SK-N-SH (cell line): ENCODE results near the gene RFTN1. TPM values are rescaled to one million over a fixed set of nuclear protein-coding genes. Genes with fewer than 3 reads are reported as not detected.

Source experiments
- CTCF ChIA-PET: fragments of 300-600, 350-600 bp; formaldehyde crosslinking; extraction: SDS; loops from one replicate; lab custom pipeline; 2021; lab: Yijun Ruan, JAX
- POLR2A ChIA-PET: fragments of 350-600 bp; sonication (Branson Sonifier 250); formaldehyde crosslinking; extraction: SDS; loops from one replicate; lab custom pipeline; 2020; ENCODE audit warnings: antibody characterized with exemption, inconsistent platforms; lab: Yijun Ruan, JAX
- DNase-seq: peaks from one replicate; pipeline ENCODE4 v3.0.0; 2012
- H2AFZ ChIP-seq: fragments of 200-600 bp; sonication (generic); 2 replicates; pipeline ENCODE4 v1.8.1; 2016; ENCODE audit warnings: antibody characterized with exemption, mild to moderate bottlenecking, low read depth
- H3F3A ChIP-seq: fragments of 200-600 bp; sonication (generic); replicated peaks from 2 replicates; pipeline ENCODE3; 2016; ENCODE audit warnings: antibody characterized with exemption, mild to moderate bottlenecking; ENCODE audit not compliant: insufficient read depth
- H3K27ac ChIP-seq, 2 experiments: fragments of 200-500 bp in 1 of 2; fragments of 200-600 bp in 1 of 2; sonication (Bioruptor generic) in 1 of 2; sonication (generic), shearing (Covaris generic) in 1 of 2; 2 replicates each; pipeline versions ENCODE4 v1.5.1 to v1.6.1; 2014 to 2016; ENCODE audit warnings: low read depth in 2 of 2, inconsistent platforms in 1 of 2, low read length in 1 of 2, mild to moderate bottlenecking in 1 of 2, mixed read lengths in 1 of 2
- H3K27me3 ChIP-seq: fragments of 200-600 bp; sonication (generic), shearing (Covaris generic); 2 replicates; pipeline ENCODE4 v1.6.1; 2016; ENCODE audit warnings: mixed run types; ENCODE audit not compliant: insufficient read depth
- H3K36me3 ChIP-seq, 2 experiments: fragments of 200-500 bp in 1 of 2; fragments of 200-600 bp in 1 of 2; sonication (Bioruptor generic) in 1 of 2; sonication (generic) in 1 of 2; replicated peaks in 1 of 2; 2 replicates each; pipeline versions ENCODE3 to v1.5.1; 2014 to 2016; ENCODE audit warnings: low read length in 1 of 2, mild to moderate bottlenecking in 1 of 2; ENCODE audit not compliant: insufficient read depth in 2 of 2, control insufficient read depth in 1 of 2
- H3K4me1 ChIP-seq, 2 experiments: fragments of 200-500 bp in 1 of 2; fragments of 200-600 bp in 1 of 2; sonication (Bioruptor generic) in 1 of 2; sonication (generic), shearing (Covaris generic) in 1 of 2; 2 replicates each; pipeline versions ENCODE4 v1.5.1 to v1.6.1; 2014 to 2016; ENCODE audit warnings: low read depth in 1 of 2, low read length in 1 of 2, mixed run types in 1 of 2; ENCODE audit not compliant: insufficient read depth in 2 of 2, control insufficient read depth in 1 of 2
- H3K4me2 ChIP-seq: fragments of 200-600 bp; sonication (generic), shearing (Covaris generic); 2 replicates; pipeline ENCODE4 v1.6.1; 2017; ENCODE audit warnings: mixed run types
- H3K4me3 ChIP-seq, 2 experiments: fragments of 200-500 bp in 1 of 2; fragments of 200-600 bp in 1 of 2; sonication (Bioruptor generic) in 1 of 2; sonication (generic), shearing (Covaris generic) in 1 of 2; 2 replicates each; pipeline versions ENCODE4 v1.5.1 to v1.8.1; 2014 to 2016; ENCODE audit warnings: low read depth in 2 of 2, inconsistent platforms in 1 of 2, low read length in 1 of 2, mild to moderate bottlenecking in 1 of 2, mixed read lengths in 1 of 2, moderate library complexity in 1 of 2
- H3K79me2 ChIP-seq: fragments of 200-600 bp; sonication (generic); 2 replicates; pipeline ENCODE4 v1.8.1; 2017; ENCODE audit warnings: mild to moderate bottlenecking; ENCODE audit not compliant: insufficient read depth
- H3K9ac ChIP-seq: fragments of 200-600 bp; sonication (generic); 2 replicates; pipeline ENCODE4 v1.6.1; 2017; ENCODE audit warnings: mixed run types
- H3K9me2 ChIP-seq: fragments of 200-600 bp; sonication (generic); 2 replicates; pipeline ENCODE4 v1.6.1; 2017; ENCODE audit warnings: mixed run types
- H3K9me3 ChIP-seq: fragments of 200-600 bp; sonication (generic); 2 replicates; pipeline ENCODE4 v1.6.1; 2017; ENCODE audit warnings: mixed run types, mild to moderate bottlenecking, moderate library complexity
- H4K20me1 ChIP-seq: fragments of 200-600 bp; sonication (generic); 2 replicates; pipeline ENCODE4 v1.6.1; 2017; ENCODE audit warnings: mild to moderate bottlenecking, mixed run types; ENCODE audit not compliant: insufficient read depth
- CHD2 ChIP-seq: fragments of 150-350 bp; IDR thresholded peaks from 2 replicates; pipeline ENCODE4 v1.6.1; 2018; ENCODE audit warnings: low read length; ENCODE audit not compliant: partially characterized antibody
- ELF1 ChIP-seq: IDR thresholded peaks from 2 replicates; pipeline ENCODE4 v1.4.0; 2012
- EP300 ChIP-seq, 2 experiments: IDR thresholded peaks; 2 replicates each; pipeline versions ENCODE4 v1.4.0 to v1.6.1; 2012; ENCODE audit warnings: borderline replicate concordance in 1 of 2, low read depth in 1 of 2, low read length in 1 of 2
- FOSL2 ChIP-seq: IDR thresholded peaks from 2 replicates; pipeline ENCODE4 v1.4.0; 2012; ENCODE audit warnings: low read depth, mild to moderate bottlenecking, moderate library complexity, borderline replicate concordance
- GATA2 ChIP-seq: sonication (generic); formaldehyde crosslinking; IDR thresholded peaks from 2 replicates; pipeline ENCODE4 v1.5.0; 2020; ENCODE audit warnings: mild to moderate bottlenecking, missing genetic modification reagents
- MEF2A ChIP-seq: IDR thresholded peaks from 2 replicates; pipeline ENCODE4 v1.4.0; 2012; ENCODE audit warnings: low read depth, borderline replicate concordance
- MXI1 ChIP-seq: IDR thresholded peaks from 2 replicates; pipeline ENCODE4 v1.6.1; 2012; ENCODE audit warnings: mild to moderate bottlenecking, low read depth, low read length, improper control_type of control experiment
- NFIC ChIP-seq: IDR thresholded peaks from 2 replicates; pipeline ENCODE4 v1.4.0; 2012; ENCODE audit warnings: borderline replicate concordance
- PBX3 ChIP-seq: IDR thresholded peaks from 2 replicates; pipeline ENCODE4; 2012
- POLR2AphosphoS5 ChIP-seq: IDR thresholded peaks from 2 replicates; pipeline ENCODE4 v1.6.1; 2012; ENCODE audit warnings: low read depth, low read length
- RCOR1 ChIP-seq: fragments of 150-350 bp; IDR thresholded peaks from 2 replicates; pipeline ENCODE4 v1.6.1; 2017; ENCODE audit warnings: antibody characterized with exemption, low read length
- SIN3A ChIP-seq: IDR thresholded peaks from 2 replicates; pipeline ENCODE4 v1.6.1; 2012; ENCODE audit warnings: low read depth, mild to moderate bottlenecking, low read length, moderate library complexity, borderline replicate concordance
- SMC3 ChIP-seq: IDR thresholded peaks from 2 replicates; pipeline ENCODE4 v1.6.1; 2012; ENCODE audit warnings: low read depth, low read length, improper control_type of control experiment
- TEAD4 ChIP-seq: IDR thresholded peaks from 2 replicates; pipeline ENCODE4 v1.4.0; 2012; ENCODE audit warnings: mild to moderate bottlenecking, borderline replicate concordance; ENCODE audit not compliant: insufficient read depth
- USF1 ChIP-seq: IDR thresholded peaks from 2 replicates; pipeline ENCODE4 v1.4.0; 2012; ENCODE audit warnings: low read depth, borderline replicate concordance
- YY1 ChIP-seq: IDR thresholded peaks from 2 replicates; pipeline ENCODE4 v1.4.0; 2012; ENCODE audit warnings: low read depth, mild to moderate bottlenecking
- ZBTB33 ChIP-seq: IDR thresholded peaks from 2 replicates; pipeline ENCODE4 v1.4.0; 2012; ENCODE audit warnings: low read depth, borderline replicate concordance
- WGBS: methylation state at CpG from one replicate; pipeline ENCODE4 v1.1.6; 2017; ENCODE audit warnings: low lambda C conversion rate; 5-methylcytosine and 5-hydroxymethylcytosine counted together
- polyA plus RNA-seq, 3 experiments: library from polyadenylated mRNA; depleted of rRNA; stranded (reverse); fragments of >200 nt; gene quantifications; 2 replicates each; pipeline ENCODE4 v1.2.3, GENCODE V29; 2012
- TF ChIP-seq, protein P1 (sequence below): IDR thresholded peaks from 2 replicates; pipeline ENCODE4 v1.4.0; 2012; ENCODE audit warnings: low read depth
- TF ChIP-seq, protein P2 (sequence below): fragments of 150-350 bp; IDR thresholded peaks from 2 replicates; pipeline ENCODE4 v1.6.1; 2016; ENCODE audit warnings: mild to moderate bottlenecking, low read depth, low read length
- TF ChIP-seq, protein P3 (sequence below): IDR thresholded peaks from 2 replicates; pipeline ENCODE4 v1.6.1; 2012; ENCODE audit warnings: mild to moderate bottlenecking, low read depth, low read length, moderate library complexity

RFTN1 gene
- polyA plus RNA-seq, 1 of the 3 experiments (the other 2 are of a cell fraction): 21.2 TPM

- no peak for TF ChIP-seq EP300 (IDR thresholded peaks at IDR 0.05; ENCODE audit: borderline replicate concordance in 1 of 2, low read depth in 1 of 2, low read length in 1 of 2)
- TF ChIP-seq TEAD4: no peak
- no peak for TF ChIP-seq USF1
- TF ChIP-seq NFIC: no peak
- TF ChIP-seq, protein P1, sequence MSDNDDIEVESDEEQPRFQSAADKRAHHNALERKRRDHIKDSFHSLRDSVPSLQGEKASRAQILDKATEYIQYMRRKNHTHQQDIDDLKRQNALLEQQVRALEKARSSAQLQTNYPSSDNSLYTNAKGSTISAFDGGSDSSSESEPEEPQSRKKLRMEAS: no peak
- no peak for TF ChIP-seq YY1
- no peak for TF ChIP-seq GATA2 (CRISPR knock-in tag)
- no peak for TF ChIP-seq CHD2
- WGBS: 87% methylated on average over 5 of the region's 5 CpGs
- peaks cover 0 to 11% of the 10 kb centered on the region in 2 experiments; a peak in 1 of 4 replicates for H3K4me1 ChIP-seq
- H3K27ac ChIP-seq: no peak overlapping the region; a peak in 1 of 4 replicates
- no peak overlapping the region for H3K4me3 ChIP-seq
- H3K27me3 ChIP-seq: no peaks in the 10 kb centered on the region
- DNase-seq: no peak
- no peak overlapping the region for H3K9ac ChIP-seq
- no peak overlapping the region for H3K4me2 ChIP-seq
- no peaks in the 10 kb centered on the region for H4K20me1 ChIP-seq
- H3K9me2 ChIP-seq: no peaks in the 10 kb centered on the region
- ChIA-PET POLR2A (no interaction called here), CTCF (no interaction called here)
- H3K79me2 ChIP-seq: no peaks in the 10 kb centered on the region
- H3F3A ChIP-seq: peaks cover 3% of the 10 kb centered on the region
- no peak overlapping the region for H2AFZ ChIP-seq
- no peaks in the 10 kb centered on the region for H3K9me3 ChIP-seq
- peaks cover 13 to 17% of the 10 kb centered on the region in 2 experiments for H3K36me3 ChIP-seq
These were observed 136.3 kb downstream of the RFTN1 start for GRCh38 chr3:16377196-16377595.

DNA sequence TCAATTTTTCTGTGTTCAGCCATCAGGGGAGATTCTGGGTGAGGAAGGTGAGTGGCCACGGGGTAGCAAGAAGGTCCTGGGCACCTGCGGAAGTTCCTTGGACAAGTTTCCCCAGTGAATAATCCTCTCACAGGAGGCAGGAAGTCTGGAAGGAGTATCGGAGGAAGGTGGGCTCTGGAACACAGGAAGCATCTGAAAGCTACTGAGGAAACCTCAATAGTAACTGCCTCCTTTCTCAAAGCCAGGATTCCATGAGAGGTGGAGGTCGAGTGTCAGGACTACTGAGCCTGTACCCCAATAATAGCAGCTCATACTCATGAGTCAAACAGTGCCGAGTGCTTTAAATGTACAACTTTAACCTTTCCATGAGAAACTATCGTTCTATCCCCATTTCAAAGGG, 137.6 kb downstream of the RFTN1 start:
- Histone ChIP-seq H3K9me3 (no peaks in the 10 kb centered on the region), H3K9me2 (no peaks in the 10 kb centered on the region), H3K27me3 (no peaks in the 10 kb centered on the region), H3K79me2 (no peaks in the 10 kb centered on the region), H2AFZ (no peak overlapping the region), H3K27ac (no peak overlapping the region; a peak in 1 of 4 replicates), H3F3A (peaks cover under 1% of the 10 kb centered on the region), H3K9ac (no peak overlapping the region), H3K36me3 (peaks cover 13 to 19% of the 10 kb centered on the region in 2 experiments), H4K20me1 (no peaks in the 10 kb centered on the region), H3K4me1 (peaks cover 0 to 11% of the 10 kb centered on the region in 2 experiments; a peak in 1 of 4 replicates), H3K4me3 (no peak overlapping the region), H3K4me2 (no peak overlapping the region)
- 91% methylated on average over 6 of the region's 6 CpGs for WGBS
- POLR2A ChIA-PET: no interaction called here
- DNase-seq: no peak
- CTCF ChIA-PET: interaction anchor here (0.8 kb wide), 1 partner anchor 85 kb away, joined by 4 read pairs; no protein-coding TSS in a partner anchor
- TF ChIP-seq, protein P2, sequence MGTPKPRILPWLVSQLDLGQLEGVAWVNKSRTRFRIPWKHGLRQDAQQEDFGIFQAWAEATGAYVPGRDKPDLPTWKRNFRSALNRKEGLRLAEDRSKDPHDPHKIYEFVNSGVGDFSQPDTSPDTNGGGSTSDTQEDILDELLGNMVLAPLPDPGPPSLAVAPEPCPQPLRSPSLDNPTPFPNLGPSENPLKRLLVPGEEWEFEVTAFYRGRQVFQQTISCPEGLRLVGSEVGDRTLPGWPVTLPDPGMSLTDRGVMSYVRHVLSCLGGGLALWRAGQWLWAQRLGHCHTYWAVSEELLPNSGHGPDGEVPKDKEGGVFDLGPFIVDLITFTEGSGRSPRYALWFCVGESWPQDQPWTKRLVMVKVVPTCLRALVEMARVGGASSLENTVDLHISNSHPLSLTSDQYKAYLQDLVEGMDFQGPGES: no peak
- TF ChIP-seq, protein P3, sequence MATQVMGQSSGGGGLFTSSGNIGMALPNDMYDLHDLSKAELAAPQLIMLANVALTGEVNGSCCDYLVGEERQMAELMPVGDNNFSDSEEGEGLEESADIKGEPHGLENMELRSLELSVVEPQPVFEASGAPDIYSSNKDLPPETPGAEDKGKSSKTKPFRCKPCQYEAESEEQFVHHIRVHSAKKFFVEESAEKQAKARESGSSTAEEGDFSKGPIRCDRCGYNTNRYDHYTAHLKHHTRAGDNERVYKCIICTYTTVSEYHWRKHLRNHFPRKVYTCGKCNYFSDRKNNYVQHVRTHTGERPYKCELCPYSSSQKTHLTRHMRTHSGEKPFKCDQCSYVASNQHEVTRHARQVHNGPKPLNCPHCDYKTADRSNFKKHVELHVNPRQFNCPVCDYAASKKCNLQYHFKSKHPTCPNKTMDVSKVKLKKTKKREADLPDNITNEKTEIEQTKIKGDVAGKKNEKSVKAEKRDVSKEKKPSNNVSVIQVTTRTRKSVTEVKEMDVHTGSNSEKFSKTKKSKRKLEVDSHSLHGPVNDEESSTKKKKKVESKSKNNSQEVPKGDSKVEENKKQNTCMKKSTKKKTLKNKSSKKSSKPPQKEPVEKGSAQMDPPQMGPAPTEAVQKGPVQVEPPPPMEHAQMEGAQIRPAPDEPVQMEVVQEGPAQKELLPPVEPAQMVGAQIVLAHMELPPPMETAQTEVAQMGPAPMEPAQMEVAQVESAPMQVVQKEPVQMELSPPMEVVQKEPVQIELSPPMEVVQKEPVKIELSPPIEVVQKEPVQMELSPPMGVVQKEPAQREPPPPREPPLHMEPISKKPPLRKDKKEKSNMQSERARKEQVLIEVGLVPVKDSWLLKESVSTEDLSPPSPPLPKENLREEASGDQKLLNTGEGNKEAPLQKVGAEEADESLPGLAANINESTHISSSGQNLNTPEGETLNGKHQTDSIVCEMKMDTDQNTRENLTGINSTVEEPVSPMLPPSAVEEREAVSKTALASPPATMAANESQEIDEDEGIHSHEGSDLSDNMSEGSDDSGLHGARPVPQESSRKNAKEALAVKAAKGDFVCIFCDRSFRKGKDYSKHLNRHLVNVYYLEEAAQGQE: no peak
- TF ChIP-seq PBX3 (no peak), MXI1 (no peak), ZBTB33 (no peak), YY1 (no peak), FOSL2 (no peak), GATA2 (CRISPR knock-in tag) (no peak), MEF2A (no peak), RCOR1 (no peak), ELF1 (no peak), POLR2AphosphoS5 (no peak), SIN3A (no peak), SMC3 (no peak)
